ENCODE measurements around the gene RPP25L. TPM values are rescaled to one million over a fixed set of nuclear protein-coding genes. Genes with fewer than 3 reads are reported as not detected.

RPP25L gene
- total RNA-seq, 1 donor from 2014 or later = 24.5 TPM

DNA sequence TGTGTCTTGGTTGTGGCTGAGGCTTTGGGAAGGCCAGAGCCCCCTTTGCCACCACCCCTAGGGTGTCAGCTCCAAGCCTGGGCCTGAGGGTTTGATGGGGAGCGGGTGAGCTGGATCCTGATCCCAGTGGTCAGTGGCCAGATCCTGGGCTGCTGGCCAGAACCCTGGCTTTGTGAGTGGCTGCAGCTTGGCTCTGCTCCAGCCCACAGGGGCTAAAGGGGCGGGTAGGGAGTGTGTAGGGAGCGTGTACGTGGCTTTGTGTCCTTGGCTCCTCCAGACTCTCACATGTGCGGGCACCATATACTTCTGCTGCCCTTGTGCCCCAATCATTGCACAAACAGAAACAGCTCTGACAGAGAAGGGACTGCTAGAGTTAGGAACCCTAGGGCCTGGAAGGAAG, 38.9 kb upstream of the RPP25L start:
- no peak for DNase-seq (ENCODE audit: low spot score in 2 of 2, unreplicated experiment in 2 of 2)
- Mint-ChIP-seq H3K36me3 (peaks cover 6% of the 10 kb centered on the region), H3K27me3 (ENCODE audit: low read depth) (no peaks in the 10 kb centered on the region), H3K4me1 (peaks cover 66% of the 10 kb centered on the region), H3K9me3 (no peaks in the 10 kb centered on the region), H3K4me3 (peak overlapping the region; percentile 71), H3K27ac (peak overlapping the region; percentile 84)
- no peak for TF ChIP-seq CTCF (IDR thresholded peaks at IDR 0.05; ENCODE audit: unreplicated experiment)

GRCh38 chr9:34648673-34649072, 36.8 kb upstream of the RPP25L start:
- Mint-ChIP-seq H3K27me3 (ENCODE audit: low read depth) (no peaks in the 10 kb centered on the region), H3K9me3 (no peaks in the 10 kb centered on the region), H3K36me3 (peaks cover 6% of the 10 kb centered on the region), H3K4me3 (no peak overlapping the region), H3K4me1 (peaks cover 46% of the 10 kb centered on the region), H3K27ac (no peak overlapping the region)
- no peak for DNase-seq (ENCODE audit: low spot score in 2 of 2, unreplicated experiment in 2 of 2)
- no peak for TF ChIP-seq CTCF (IDR thresholded peaks at IDR 0.05; ENCODE audit: unreplicated experiment)

- peak overlapping the region; percentile 93 for H3K27ac Mint-ChIP-seq
- peaks cover 39% of the 10 kb centered on the region for H3K4me1 Mint-ChIP-seq
- H3K4me3 Mint-ChIP-seq = peak overlapping the region; percentile 87
- peaks cover 6% of the 10 kb centered on the region for H3K36me3 Mint-ChIP-seq
- no peak for TF ChIP-seq CTCF (IDR thresholded peaks at IDR 0.05; ENCODE audit: unreplicated experiment)
- DNase-seq (ENCODE audit: low spot score in 2 of 2, unreplicated experiment in 2 of 2) = no peak
- H3K27me3 Mint-ChIP-seq (ENCODE audit: low read depth) = no peaks in the 10 kb centered on the region
- H3K9me3 Mint-ChIP-seq = no peaks in the 10 kb centered on the region
Measured at GRCh38 chr9:34647651-34648050, 35.8 kb upstream of the RPP25L start.

DNA sequence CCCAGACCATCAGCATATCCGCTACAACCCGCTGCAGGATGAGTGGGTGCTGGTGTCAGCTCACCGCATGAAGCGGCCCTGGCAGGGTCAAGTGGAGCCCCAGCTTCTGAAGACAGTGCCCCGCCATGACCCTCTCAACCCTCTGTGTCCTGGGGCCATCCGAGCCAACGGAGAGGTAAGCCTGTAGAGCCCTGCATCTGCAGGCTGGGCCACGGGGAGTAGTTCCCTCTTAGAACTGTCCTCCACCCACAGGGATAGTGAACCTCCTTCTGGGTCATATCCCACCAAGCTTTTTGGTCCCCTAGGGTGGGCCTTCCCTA, 35.1 kb upstream of the RPP25L start:
- H3K36me3 Mint-ChIP-seq = peaks cover 6% of the 10 kb centered on the region
- no peaks in the 10 kb centered on the region for H3K27me3 Mint-ChIP-seq (ENCODE audit: low read depth)
- peak overlapping the region; percentile 87 for H3K4me3 Mint-ChIP-seq
- no peak for TF ChIP-seq CTCF (IDR thresholded peaks at IDR 0.05; ENCODE audit: unreplicated experiment)
- peak overlapping the region; percentile 93 for H3K27ac Mint-ChIP-seq
- H3K9me3 Mint-ChIP-seq = no peaks in the 10 kb centered on the region
- no peak for DNase-seq (ENCODE audit: low spot score in 2 of 2, unreplicated experiment in 2 of 2)
- peaks cover 33% of the 10 kb centered on the region for H3K4me1 Mint-ChIP-seq

DNA sequence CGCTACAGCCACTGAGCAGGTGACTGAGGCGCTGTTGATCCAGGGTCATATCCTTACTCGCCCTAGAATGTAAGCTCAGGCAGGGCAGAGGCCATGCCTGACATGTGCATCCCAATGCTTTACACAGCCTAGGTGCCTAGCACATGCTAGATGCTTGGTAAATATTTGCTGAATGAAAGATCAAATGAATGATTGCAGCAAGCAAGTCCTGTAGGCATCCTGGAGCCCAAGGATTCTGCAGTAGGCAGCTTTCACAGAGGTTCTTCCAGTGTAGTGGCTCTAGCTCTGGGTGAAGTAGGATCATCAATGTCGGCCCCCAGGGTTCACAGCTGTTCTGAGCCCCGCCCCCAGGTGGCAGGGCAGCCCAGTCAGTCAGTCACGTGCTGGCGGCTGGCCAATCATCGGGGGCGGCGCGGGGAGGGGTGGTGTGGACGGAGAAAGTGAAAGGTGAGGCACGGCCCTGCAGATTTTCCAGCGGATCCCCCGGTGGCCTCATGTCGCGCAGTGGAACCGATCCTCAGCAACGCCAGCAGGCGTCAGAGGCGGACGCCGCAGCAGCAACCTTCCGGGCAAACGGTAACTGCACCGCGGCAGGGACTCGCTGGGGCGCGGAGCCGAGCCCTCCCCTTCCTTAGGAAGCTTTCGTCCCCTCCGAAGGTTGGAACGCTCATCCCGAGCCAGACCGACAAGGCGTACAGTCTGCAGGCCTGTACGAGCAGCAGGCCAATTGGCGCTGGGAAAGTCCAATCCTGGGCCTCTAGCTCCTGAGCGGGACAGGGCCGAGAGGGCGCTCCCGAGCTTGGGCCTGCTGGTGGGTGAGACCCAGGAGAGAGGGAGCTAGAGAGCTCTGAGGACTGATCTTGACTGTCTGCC, 34.5 kb upstream of the RPP25L start, which contains the start of gene GALT:
GALT (plus strand) TSS at position 465 of the 873 bp plus-strand sequence; CDS start at position 495, 30 bp downstream.
- H3K4me1 Mint-ChIP-seq = peaks cover 28% of the 10 kb centered on the region
- no peaks in the 10 kb centered on the region for H3K27me3 Mint-ChIP-seq (ENCODE audit: low read depth)
- H3K36me3 Mint-ChIP-seq = peaks cover 6% of the 10 kb centered on the region
- H3K27ac Mint-ChIP-seq = peak within 1 kb of the TSS; percentile 93
- TF ChIP-seq CTCF (IDR thresholded peaks at IDR 0.05; ENCODE audit: unreplicated experiment) = no peak
- no peaks in the 10 kb centered on the region for H3K9me3 Mint-ChIP-seq
- peak within 1 kb of the TSS; percentile 87 for H3K4me3 Mint-ChIP-seq
- DNase-seq (ENCODE audit: low spot score in 2 of 2, unreplicated experiment in 2 of 2) = peak; percentile 84 to 91

All from mesothelial cell of epicardium (in vitro differentiated cells).